MCF 10A (cell line): Measurements from ENCODE around the gene WASHC3. TPM values are rescaled to one million over a fixed set of nuclear protein-coding genes. Genes with fewer than 3 reads are reported as not detected.

ENCODE experiments used
- Bru-seq: library from RNA; stranded (reverse); fragments of 400-500 nt; gene quantifications from one replicate; lab custom pipeline; 2021; lab: Mats Ljungman, UMichigan
- BruChase-seq, 2 experiments: library from RNA; stranded (reverse); fragments of 400-500 nt; gene quantifications; one replicate each; lab custom pipeline; 2021; lab: Mats Ljungman, UMichigan
- BruUV-seq: library from RNA; stranded (reverse); fragments of 400-500 nt; replicated peaks from 2 replicates; lab custom pipeline; 2021; lab: Mats Ljungman, UMichigan
- CTCF ChIA-PET: fragments of 300-600 bp; sonication (Branson Sonifier 250); formaldehyde crosslinking; extraction: SDS; loops from one replicate; lab custom pipeline; 2021; ENCODE audit warnings: antibody characterized with exemption, inconsistent platforms; lab: Yijun Ruan, JAX
- POLR2A ChIA-PET: fragments of 300-600, 350-650 bp; sonication (Branson Sonifier 250); formaldehyde crosslinking; extraction: SDS; loops from one replicate; lab custom pipeline; 2020; ENCODE audit warnings: antibody characterized with exemption, inconsistent platforms; lab: Yijun Ruan, JAX
- DNase-seq: peaks from one replicate; pipeline ENCODE4 v3.0.0-alpha.2; 2018; ENCODE audit not compliant: unreplicated experiment
- H3K27ac Mint-ChIP-seq: one replicate; pipeline ENCODE4 v1.8.0; 2022; ENCODE audit warnings: mild to moderate bottlenecking, low read depth, mixed read lengths; ENCODE audit not compliant: unreplicated experiment
- H3K27me3 Mint-ChIP-seq: one replicate; pipeline ENCODE4 v1.8.0; 2022; ENCODE audit warnings: mixed read lengths; ENCODE audit not compliant: insufficient read depth, unreplicated experiment
- H3K36me3 Mint-ChIP-seq: one replicate; pipeline ENCODE4 v1.8.0; 2022; ENCODE audit warnings: mild to moderate bottlenecking, moderate library complexity, mixed read lengths; ENCODE audit not compliant: insufficient read depth, unreplicated experiment
- H3K4me1 Mint-ChIP-seq: one replicate; pipeline ENCODE4 v1.8.0; 2022; ENCODE audit warnings: mixed read lengths; ENCODE audit not compliant: insufficient read depth, unreplicated experiment
- H3K4me3 Mint-ChIP-seq: one replicate; pipeline ENCODE4 v1.8.0; 2022; ENCODE audit warnings: mild to moderate bottlenecking, moderate library complexity, mixed read lengths; ENCODE audit not compliant: unreplicated experiment
- H3K9me3 Mint-ChIP-seq: one replicate; pipeline ENCODE4 v1.8.0; 2022; ENCODE audit warnings: mixed read lengths; ENCODE audit not compliant: unreplicated experiment
- CTCF ChIP-seq: fragments of 200-600 bp; IDR thresholded peaks from one replicate; pipeline ENCODE4 v1.8.0; 2022; ENCODE audit warnings: antibody characterized with exemption, mild to moderate bottlenecking; ENCODE audit not compliant: unreplicated experiment
- intact Hi-C: fragments of 100-400 bp; cut with micrococcal nuclease; formaldehyde crosslinking; loops from 2 replicates; pipeline ENCODE4 v1.14.1; 2022
- long read RNA-seq: library from polyadenylated mRNA; stranded (forward); transcript quantifications from one replicate; pipeline ENCODE4 v2.0.0, GENCODE V29; 2022
- total RNA-seq: library from RNA; stranded (reverse); gene quantifications from 2 replicates; pipeline ENCODE4 v1.2.3, GENCODE V29; 2022

Gene WASHC3, protein sequence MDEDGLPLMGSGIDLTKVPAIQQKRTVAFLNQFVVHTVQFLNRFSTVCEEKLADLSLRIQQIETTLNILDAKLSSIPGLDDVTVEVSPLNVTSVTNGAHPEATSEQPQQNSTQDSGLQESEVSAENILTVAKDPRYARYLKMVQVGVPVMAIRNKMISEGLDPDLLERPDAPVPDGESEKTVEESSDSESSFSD
- total RNA-seq (29.4 and 38.0 TPM in 2 replicates), Bru-seq, nascent RNA (percentile 71 among the genes with signal in this experiment), BruChase-seq, experiment 1, labeled RNA remaining after a 6-hour chase (percentile 61 among the genes with signal in this experiment), BruChase-seq, experiment 2, labeled RNA remaining after a 2-hour chase (percentile 73 among the genes with signal in this experiment)
- long read RNA-seq, transcript WASHC3-213 (7 exons, 865 nt): minor isoform, 6 of 61 reads
- long read RNA-seq, transcript WASHC3-201 (7 exons, 916 nt): major isoform, 44 of 61 reads
- long read RNA-seq, partial matches to known transcripts: 1 of 61 reads
- long read RNA-seq, other reads (novel, unspliced or antisense): 10 of 61 reads

DNA sequence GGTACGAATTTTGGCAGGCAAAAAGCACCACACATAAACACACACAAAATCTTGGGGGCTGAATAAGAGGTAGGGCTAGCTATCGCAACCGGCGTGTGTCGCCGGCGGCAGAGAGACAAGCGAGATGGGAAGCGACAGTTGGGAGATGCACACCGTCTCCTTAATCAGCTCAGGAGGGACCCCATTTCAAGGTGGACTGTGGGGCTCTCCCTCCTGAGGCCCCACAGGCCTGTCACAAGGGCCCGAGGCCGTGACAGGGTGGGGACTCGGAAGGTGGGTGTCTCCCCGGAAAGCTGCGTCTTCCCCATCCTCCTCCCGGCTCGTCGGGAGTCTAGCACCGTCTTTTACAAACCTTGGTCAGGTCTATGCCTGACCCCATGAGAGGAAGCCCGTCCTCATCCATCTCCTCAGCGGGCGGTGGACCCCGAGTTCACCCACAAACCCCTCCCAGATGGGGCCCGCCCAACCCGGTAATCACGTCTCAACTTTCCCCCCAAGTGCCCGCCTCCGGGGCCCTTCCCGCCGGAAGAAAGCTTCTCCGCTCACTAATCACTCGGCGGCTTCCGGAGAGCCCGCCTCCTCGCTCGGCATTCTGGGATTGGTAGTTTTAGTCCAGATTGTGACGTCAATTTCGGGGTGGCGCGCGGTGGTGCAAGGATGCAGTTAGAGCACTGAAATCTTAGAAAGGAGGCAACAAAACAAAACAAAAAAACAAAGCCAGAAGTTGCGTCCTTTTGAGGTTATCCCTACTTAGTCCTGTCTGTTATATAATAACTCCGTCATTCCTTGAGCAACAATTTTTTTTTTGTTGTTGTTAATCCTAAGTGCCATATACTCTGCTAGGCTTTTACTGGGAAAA is at the start of gene WASHC3:
WASHC3 (minus strand) TSS at position 432 of the 859 bp plus-strand sequence; CDS start at position 403, 29 bp downstream.
- intact Hi-C loops: loop anchor here (10.0 kb wide), 1 partner anchor 127 kb away; no protein-coding TSS in a partner anchor
- Mint-ChIP-seq H3K4me1 (no peaks in the 10 kb centered on the region), H3K4me3 (peak within 1 kb of the TSS; percentile 100), H3K27ac (peak within 1 kb of the TSS; percentile 98), H3K27me3 (no peaks in the 10 kb centered on the region), H3K9me3 (no peaks in the 10 kb centered on the region), H3K36me3 (peaks cover 6% of the 10 kb centered on the region)
- TSS peak; percentile 65 for BruUV-seq
- DNase-seq: peak; percentile 95
- ChIA-PET CTCF (interaction anchor here (0.6 to 1.4 kb wide), 7 partner anchors 34 to 643 kb away, joined by 3 to 6 read pairs (median 3); no protein-coding TSS in a partner anchor), POLR2A (interaction anchor here (0.6 to 1.7 kb wide), 18 partner anchors 8 to 1895 kb away, joined by 3 to 16 read pairs (median 3); partner anchors contain the start of genes ARL1, NUP37 and PARPBP)
- no peak for TF ChIP-seq CTCF

- peaks cover 7% of the 10 kb centered on the region for H3K9me3 Mint-ChIP-seq
- H3K27me3 Mint-ChIP-seq: no peaks in the 10 kb centered on the region
- peaks cover 5% of the 10 kb centered on the region for H3K4me1 Mint-ChIP-seq
- H3K4me3 Mint-ChIP-seq: no peak overlapping the region
- ChIA-PET CTCF (interaction anchor here (0.6 to 0.9 kb wide), 2 partner anchors 16 to 373 kb away, joined by 3 read pairs; no protein-coding TSS in a partner anchor), POLR2A (no interaction called here)
- intact Hi-C loops: no loop called here
- peaks cover 53% of the 10 kb centered on the region for H3K36me3 Mint-ChIP-seq
- BruUV-seq: no TSS peak
- no peak for TF ChIP-seq CTCF
- H3K27ac Mint-ChIP-seq: no peak overlapping the region
- DNase-seq: no peak
These were observed 49.0 kb upstream of the WASHC3 start for GRCh38 chr12:102110782-102111181.

GRCh38 chr12:102107970-102108369 is 46.2 kb upstream of the WASHC3 start:
- no peak for DNase-seq
- no peaks in the 10 kb centered on the region for H3K4me1 Mint-ChIP-seq
- no peaks in the 10 kb centered on the region for H3K27me3 Mint-ChIP-seq
- no peak overlapping the region for H3K4me3 Mint-ChIP-seq
- TF ChIP-seq CTCF: no peak
- no TSS peak for BruUV-seq
- CTCF ChIA-PET: interaction anchor here (1.4 kb wide), 1 partner anchor 10 kb away, joined by 4 read pairs; no protein-coding TSS in a partner anchor
- intact Hi-C loops: no loop called here
- H3K27ac Mint-ChIP-seq: peak overlapping the region; percentile 51
- POLR2A ChIA-PET: interaction anchor here (0.6 to 1.0 kb wide), 2 partner anchors 47 to 520 kb away, joined by 3 read pairs; no protein-coding TSS in a partner anchor
- H3K9me3 Mint-ChIP-seq: peaks cover 7% of the 10 kb centered on the region
- peaks cover 75% of the 10 kb centered on the region for H3K36me3 Mint-ChIP-seq
